Endothelial cell of umbilical vein (primary cell): ENCODE results near the gene CDH19.

ENCODE experiments used
- EZH2 ChIP-seq: IDR thresholded peaks from 2 replicates; pipeline ENCODE4 v1.6.1; 2012; ENCODE audit warnings: borderline replicate concordance, low read depth, mild to moderate bottlenecking, moderate library complexity, low read length, inconsistent platforms; ENCODE audit not compliant: severe bottlenecking
- FOS ChIP-seq: IDR thresholded peaks from 2 replicates; pipeline ENCODE4 v1.6.1; 2011; ENCODE audit warnings: mild to moderate bottlenecking, low read length, moderate library complexity, borderline replicate concordance; ENCODE audit not compliant: insufficient read depth
- GATA2 ChIP-seq: IDR thresholded peaks from 2 replicates; pipeline ENCODE4 v1.7.0; 2011; ENCODE audit warnings: low read depth, mild to moderate bottlenecking, moderate library complexity, mixed read lengths, low read length; ENCODE audit not compliant: insufficient read length, insufficient read depth
- JUN ChIP-seq: IDR thresholded peaks from 2 replicates; pipeline ENCODE4 v1.6.1; 2011; ENCODE audit warnings: borderline replicate concordance, low read depth; ENCODE audit not compliant: insufficient read length, insufficient read depth
- POLR2A ChIP-seq: IDR thresholded peaks from 2 replicates; pipeline ENCODE4 v1.6.1; 2012; ENCODE audit warnings: low read depth, mild to moderate bottlenecking, control low read depth, low read length
- POLR2AphosphoS5 ChIP-seq: IDR thresholded peaks from 2 replicates; pipeline ENCODE4 v1.6.1; 2012; ENCODE audit warnings: low read depth, mild to moderate bottlenecking, control low read depth, low read length, moderate library complexity; ENCODE audit not compliant: insufficient read depth
- TF ChIP-seq, protein P1 (sequence below), 2 donors: IDR thresholded peaks; 1 replicate in 1 of 2; 2 replicates in 1 of 2; pipeline ENCODE4 v1.5.1; 2011; ENCODE audit warnings: low read length in 2 of 2, mild to moderate bottlenecking in 2 of 2, moderate library complexity in 2 of 2, control low read depth in 1 of 2, inconsistent platforms in 1 of 2, low read depth in 1 of 2; ENCODE audit not compliant: insufficient read depth in 1 of 2; ENCODE audit errors: extremely low read depth in 1 of 2
- TF ChIP-seq, protein P2 (sequence below): IDR thresholded peaks from 2 replicates; pipeline ENCODE4 v1.6.1; 2011; ENCODE audit not compliant: insufficient read depth, insufficient read length

DNA sequence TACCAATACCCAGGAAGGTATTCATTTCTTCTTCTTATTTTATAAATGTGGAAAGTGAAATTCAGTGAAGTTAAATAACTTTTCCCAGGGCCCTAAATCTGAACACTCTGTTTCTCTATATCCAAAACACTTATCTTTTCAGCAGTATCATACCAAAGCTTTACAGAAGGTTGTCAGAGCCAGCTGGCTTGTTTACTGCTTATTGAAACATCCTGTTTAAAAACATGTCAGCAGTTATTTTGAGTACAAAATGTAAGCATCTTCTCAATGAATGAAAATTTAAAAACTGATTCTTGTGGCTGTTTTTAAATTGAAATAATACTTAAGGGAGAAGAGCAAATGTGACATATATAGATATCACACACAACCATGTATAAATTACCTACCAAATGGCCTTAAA lies 11.3 kb upstream of the CDH19 start:
- no peak for TF ChIP-seq FOS
- TF ChIP-seq, protein P1, sequence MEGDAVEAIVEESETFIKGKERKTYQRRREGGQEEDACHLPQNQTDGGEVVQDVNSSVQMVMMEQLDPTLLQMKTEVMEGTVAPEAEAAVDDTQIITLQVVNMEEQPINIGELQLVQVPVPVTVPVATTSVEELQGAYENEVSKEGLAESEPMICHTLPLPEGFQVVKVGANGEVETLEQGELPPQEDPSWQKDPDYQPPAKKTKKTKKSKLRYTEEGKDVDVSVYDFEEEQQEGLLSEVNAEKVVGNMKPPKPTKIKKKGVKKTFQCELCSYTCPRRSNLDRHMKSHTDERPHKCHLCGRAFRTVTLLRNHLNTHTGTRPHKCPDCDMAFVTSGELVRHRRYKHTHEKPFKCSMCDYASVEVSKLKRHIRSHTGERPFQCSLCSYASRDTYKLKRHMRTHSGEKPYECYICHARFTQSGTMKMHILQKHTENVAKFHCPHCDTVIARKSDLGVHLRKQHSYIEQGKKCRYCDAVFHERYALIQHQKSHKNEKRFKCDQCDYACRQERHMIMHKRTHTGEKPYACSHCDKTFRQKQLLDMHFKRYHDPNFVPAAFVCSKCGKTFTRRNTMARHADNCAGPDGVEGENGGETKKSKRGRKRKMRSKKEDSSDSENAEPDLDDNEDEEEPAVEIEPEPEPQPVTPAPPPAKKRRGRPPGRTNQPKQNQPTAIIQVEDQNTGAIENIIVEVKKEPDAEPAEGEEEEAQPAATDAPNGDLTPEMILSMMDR (IDR thresholded peaks at IDR 0.05; ENCODE audit: extremely low read depth in 1 of 2, insufficient read depth in 1 of 2, low read depth in 1 of 2, low read length in 2 of 2), result no peak
- no peak for TF ChIP-seq POLR2A
- TF ChIP-seq EZH2, result no peak
- no peak for TF ChIP-seq POLR2AphosphoS5
- TF ChIP-seq JUN, result no peak
- TF ChIP-seq GATA2, result no peak
- TF ChIP-seq, protein P2, sequence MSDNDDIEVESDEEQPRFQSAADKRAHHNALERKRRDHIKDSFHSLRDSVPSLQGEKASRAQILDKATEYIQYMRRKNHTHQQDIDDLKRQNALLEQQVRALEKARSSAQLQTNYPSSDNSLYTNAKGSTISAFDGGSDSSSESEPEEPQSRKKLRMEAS, result no peak
